ENCODE results near the gene CD177. TPM values are rescaled to one million over a fixed set of nuclear protein-coding genes. Genes with fewer than 3 reads are reported as not detected.
"Not testable (repeated sequence)": the region's sequence is repeated elsewhere in the genome, so short reads cannot be mapped to it uniquely, and the experiment has no call there.

CD177 gene
- total and polyA plus RNA-seq, 7 donors: 0.14 to 91.8 (median 58.4) TPM; not detected in 3

GRCh38 chr19:43351998-43352746 lies 1.3 kb upstream of the CD177 start:
- H3K4me1 ChIP-seq: no peaks in the 10 kb centered on the region
- H3K36me3 ChIP-seq: no peaks in the 10 kb centered on the region
- DNase-seq: no peak
- H3K27me3 ChIP-seq: peaks cover 4 to 19% (median 9%) of the 10 kb centered on the region in 3 donors
- TF ChIP-seq POLR2AphosphoS5 (IDR thresholded peaks at IDR 0.05): no peak
- H3K9me3 ChIP-seq: peaks cover 0 to 1% (median 0%) of the 10 kb centered on the region in 4 donors
- no peak overlapping the region for H3K4me3 ChIP-seq
- 23 to 49% methylated on average over 7 of the region's 7 CpGs for WGBS, 2 donors
- no peak overlapping the region for H3K27ac ChIP-seq
- intact Hi-C loops (cut with DNase I): no loop called here

- H3K27me3 ChIP-seq: peaks cover 4 to 19% (median 9%) of the 10 kb centered on the region in 3 donors
- H3K4me3 ChIP-seq: no peak overlapping the region
- intact Hi-C loops (cut with DNase I): no loop called here
- no peak overlapping the region for H3K27ac ChIP-seq
- DNase-seq: peak; percentile 44
- H3K4me1 ChIP-seq: no peaks in the 10 kb centered on the region
- no peaks in the 10 kb centered on the region for H3K36me3 ChIP-seq
- TF ChIP-seq EP300 (IDR thresholded peaks at IDR 0.05): no peak
- TF ChIP-seq, protein P1, sequence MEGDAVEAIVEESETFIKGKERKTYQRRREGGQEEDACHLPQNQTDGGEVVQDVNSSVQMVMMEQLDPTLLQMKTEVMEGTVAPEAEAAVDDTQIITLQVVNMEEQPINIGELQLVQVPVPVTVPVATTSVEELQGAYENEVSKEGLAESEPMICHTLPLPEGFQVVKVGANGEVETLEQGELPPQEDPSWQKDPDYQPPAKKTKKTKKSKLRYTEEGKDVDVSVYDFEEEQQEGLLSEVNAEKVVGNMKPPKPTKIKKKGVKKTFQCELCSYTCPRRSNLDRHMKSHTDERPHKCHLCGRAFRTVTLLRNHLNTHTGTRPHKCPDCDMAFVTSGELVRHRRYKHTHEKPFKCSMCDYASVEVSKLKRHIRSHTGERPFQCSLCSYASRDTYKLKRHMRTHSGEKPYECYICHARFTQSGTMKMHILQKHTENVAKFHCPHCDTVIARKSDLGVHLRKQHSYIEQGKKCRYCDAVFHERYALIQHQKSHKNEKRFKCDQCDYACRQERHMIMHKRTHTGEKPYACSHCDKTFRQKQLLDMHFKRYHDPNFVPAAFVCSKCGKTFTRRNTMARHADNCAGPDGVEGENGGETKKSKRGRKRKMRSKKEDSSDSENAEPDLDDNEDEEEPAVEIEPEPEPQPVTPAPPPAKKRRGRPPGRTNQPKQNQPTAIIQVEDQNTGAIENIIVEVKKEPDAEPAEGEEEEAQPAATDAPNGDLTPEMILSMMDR (IDR thresholded peaks at IDR 0.05): no peak
- no peak for TF ChIP-seq POLR2AphosphoS5 (IDR thresholded peaks at IDR 0.05)
- TF ChIP-seq POLR2A (IDR thresholded peaks at IDR 0.05): no peak
- WGBS, 2 donors: 10 to 13% methylated on average over 19 of the region's 19 CpGs
- no peaks in the 10 kb centered on the region for H3K9me3 ChIP-seq
Measured at GRCh38 chr19:43354305-43354627, 780 bp downstream of the CD177 start.

DNA sequence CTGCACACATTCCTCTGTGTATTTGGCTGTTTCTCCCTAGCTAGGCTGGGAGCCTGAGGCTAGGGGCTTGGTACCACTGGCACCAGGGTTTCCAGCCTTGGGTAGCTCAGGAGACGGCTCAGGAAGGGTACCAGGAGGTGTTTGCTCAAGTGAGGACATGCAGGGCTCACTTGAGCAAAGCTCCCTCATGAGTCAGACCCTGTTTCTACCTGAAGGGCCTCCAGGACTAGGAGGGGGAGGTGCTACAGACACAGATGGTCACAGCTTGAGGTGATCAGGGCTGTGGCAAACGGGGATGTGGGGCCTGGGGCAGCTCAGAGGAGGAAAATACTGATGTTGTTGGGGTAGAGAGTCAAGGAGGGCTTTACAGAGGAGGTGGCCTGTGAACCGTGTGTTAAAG lies 3.3 kb downstream of the CD177 start:
- H3K27me3 ChIP-seq: peaks cover 4 to 21% (median 12%) of the 10 kb centered on the region in 3 donors
- H3K27ac ChIP-seq; H3K36me3 ChIP-seq; DNase-seq; H3K4me1 ChIP-seq; H3K9me3 ChIP-seq; intact Hi-C loops (cut with DNase I); H3K4me3 ChIP-seq: not testable (repeated sequence)
- WGBS, 2 donors: no CpG with 5 or more reads among the region's 3 CpGs

DNA sequence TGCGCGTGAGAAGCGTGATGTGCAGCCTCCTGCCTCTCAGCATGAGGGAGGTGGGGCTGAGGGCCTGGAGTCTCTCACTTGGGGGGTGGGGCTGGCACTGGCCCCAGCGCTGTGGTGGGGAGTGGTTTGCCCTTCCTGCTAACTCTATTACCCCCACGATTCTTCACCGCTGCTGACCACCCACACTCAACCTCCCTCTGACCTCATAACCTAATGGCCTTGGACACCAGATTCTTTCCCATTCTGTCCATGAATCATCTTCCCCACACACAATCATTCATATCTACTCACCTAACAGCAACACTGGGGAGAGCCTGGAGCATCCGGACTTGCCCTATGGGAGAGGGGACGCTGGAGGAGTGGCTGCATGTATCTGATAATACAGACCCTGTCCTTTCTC lies 8.7 kb downstream of the CD177 start:
- 72 to 81% methylated on average over 8 of the region's 8 CpGs for WGBS, 2 donors
- no peak for DNase-seq
- TF ChIP-seq, protein P1 (IDR thresholded peaks at IDR 0.05): no peak
- TF ChIP-seq POLR2A (IDR thresholded peaks at IDR 0.05): no peak
- TF ChIP-seq POLR2AphosphoS5 (IDR thresholded peaks at IDR 0.05): no peak
- TF ChIP-seq EP300 (IDR thresholded peaks at IDR 0.05): no peak
- Histone ChIP-seq H3K4me3 (no peak overlapping the region), H3K27me3 (peaks cover 0 to 11% (median 5%) of the 10 kb centered on the region in 3 donors), H3K9me3 (no peaks in the 10 kb centered on the region), H3K36me3 (no peaks in the 10 kb centered on the region), H3K27ac (no peak overlapping the region), H3K4me1 (no peaks in the 10 kb centered on the region)
- intact Hi-C loops (cut with DNase I): no loop called here

GRCh38 chr19:43362745-43363144 lies 9.3 kb downstream of the CD177 start:
- DNase-seq: no peak
- TF ChIP-seq EP300 (IDR thresholded peaks at IDR 0.05) (no peak), POLR2AphosphoS5 (IDR thresholded peaks at IDR 0.05) (no peak), POLR2A (IDR thresholded peaks at IDR 0.05) (no peak)
- TF ChIP-seq, protein P1 (IDR thresholded peaks at IDR 0.05): no peak
- Histone ChIP-seq H3K36me3 (no peaks in the 10 kb centered on the region), H3K4me1 (no peaks in the 10 kb centered on the region), H3K4me3 (no peak overlapping the region), H3K27me3 (peaks cover 0 to 11% (median 5%) of the 10 kb centered on the region in 3 donors), H3K9me3 (no peaks in the 10 kb centered on the region), H3K27ac (no peak overlapping the region)
- WGBS, 2 donors: 14 to 65% methylated on average over 11 of the region's 11 CpGs
- intact Hi-C loops (cut with DNase I): no loop called here

DNA sequence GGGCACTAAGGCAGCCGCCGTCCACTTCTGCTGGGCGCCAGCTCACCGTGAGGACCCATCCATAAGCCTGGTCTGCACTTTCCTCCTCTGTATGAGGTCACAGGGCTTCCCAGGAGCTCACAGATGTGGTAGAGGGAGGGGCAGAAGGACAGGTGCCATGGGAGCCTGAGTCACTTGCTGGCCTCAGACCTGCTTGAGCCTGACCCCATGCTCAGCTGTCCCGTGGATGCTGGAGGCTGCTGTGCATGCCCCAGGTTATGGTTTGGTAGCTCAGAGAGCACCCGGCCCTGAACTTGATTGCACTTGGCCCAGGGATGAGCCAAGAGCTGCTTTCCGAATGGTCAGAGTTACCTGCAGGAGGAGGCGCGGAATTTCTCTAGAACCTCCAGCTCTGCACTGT lies 12.2 kb downstream of the CD177 start:
- intact Hi-C loops (cut with DNase I): not testable (repeated sequence)

More for the DNA sequence above, 12.2 kb downstream of the CD177 start:
- H3K27me3 ChIP-seq: peaks cover 0 to 11% (median 5%) of the 10 kb centered on the region in 3 donors
- H3K9me3 ChIP-seq, H3K4me1 ChIP-seq, H3K27ac ChIP-seq, H3K4me3 ChIP-seq, DNase-seq, H3K36me3 ChIP-seq: not testable (repeated sequence)
- WGBS, 2 donors: 89 to 91% methylated on average over 5 of the region's 9 CpGs
